A549 treated with DMSO at 1 μM for 4 hours (cell line): ENCODE measurements around the gene RSF1. TPM values are rescaled to one million over a fixed set of nuclear protein-coding genes. Genes with fewer than 3 reads are reported as not detected.

Source experiments
- total RNA-seq: library from RNA; stranded (reverse); fragments of 200-300 nt; extraction: Qiagen RNA extraction; gene quantifications from 5 replicates; pipeline ENCODE4 v1.2.3, GENCODE V29; 2022; ENCODE audit warnings: low read depth

The RSF1 gene
- 13.9 to 25.1 TPM (median 18.0 TPM) in 5 replicates for total RNA-seq

GRCh38 chr11:77820565-77821348 is at the start of gene RSF1, which contains the start of gene AAMDC:
RSF1 (minus strand) TSS chr11:77820722; CDS start chr11:77820714, 8 bp downstream.
AAMDC (plus strand) TSS chr11:77821144; CDS start chr11:77842497, 21,353 bp downstream.

DNA sequence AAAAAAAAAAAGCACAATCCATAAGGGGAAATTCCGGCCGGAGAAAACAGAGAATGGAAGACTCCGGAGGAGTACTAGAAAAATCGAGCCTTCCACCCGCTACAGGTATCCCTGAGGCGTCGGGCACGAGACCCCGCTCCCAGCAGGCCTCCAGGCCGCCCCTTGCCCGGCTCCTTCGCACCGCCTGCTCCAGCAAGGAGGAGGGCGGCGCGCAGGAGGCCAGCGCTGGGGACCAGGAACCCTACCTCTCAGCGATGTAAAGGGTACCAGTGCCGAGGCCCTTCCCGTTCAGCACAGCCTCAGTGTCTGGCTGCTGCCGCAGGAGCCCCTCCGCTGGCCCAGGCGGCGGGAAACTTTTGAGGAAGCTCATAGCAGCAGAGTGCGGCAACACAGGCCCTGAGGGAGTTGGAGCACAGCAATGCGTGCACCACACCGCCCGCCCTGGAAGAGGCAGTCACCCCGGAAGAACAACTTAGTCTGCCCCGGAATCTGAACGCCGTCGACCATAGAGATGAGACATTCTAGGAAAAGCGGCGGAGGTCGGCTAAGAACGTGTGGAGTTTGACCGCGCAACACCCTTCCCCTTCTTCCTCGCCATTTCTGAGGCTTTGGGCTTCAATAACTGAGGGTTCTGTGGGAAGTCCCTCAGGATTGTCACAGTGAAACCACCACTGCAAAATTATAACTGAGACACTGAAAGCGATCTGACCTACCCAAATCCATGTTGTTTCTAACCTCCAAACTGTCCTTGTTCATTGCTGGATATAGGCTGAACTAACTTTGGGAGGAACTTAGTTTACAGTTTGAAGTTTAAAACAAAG is 183.0 kb downstream of the RSF1 start, which contains the start of gene CLNS1A:
Gene CLNS1A (minus strand): TSS at position 450 of the 821 bp plus-strand sequence. CDS start 80 bp downstream, at position 370.

Other genes with a start within 250 kb of the RSF1 start
- gene AQP11, start 230.8 kb downstream of the RSF1 start, total RNA-seq, result 1.7 to 2.7 TPM (median 2.4 TPM) in 5 replicates
- gene CLNS1A, start 182.9 kb downstream of the RSF1 start, total RNA-seq, result 151 to 186 TPM (median 166 TPM) in 5 replicates
- gene AAMDC, start 422 bp upstream of the RSF1 start, total RNA-seq, result 23.5 to 30.4 TPM (median 26.3 TPM) in 5 replicates
- gene INTS4, start 173.9 kb upstream of the RSF1 start, total RNA-seq, result 14.4 to 20.9 TPM (median 20.4 TPM) in 5 replicates
- 1.4 to 2.0 TPM (median 1.6 TPM) in 5 replicates for gene KCTD14, start 202.6 kb upstream of the RSF1 start, total RNA-seq
- gene THRSP, start 243.1 kb upstream of the RSF1 start, total RNA-seq, result not detected in 5 replicates